Measurements from ENCODE around the gene MBD3L3. TPM values are rescaled to one million over a fixed set of nuclear protein-coding genes. Genes with fewer than 3 reads are reported as not detected.
"Not testable (repeated sequence)": the region's sequence is repeated elsewhere in the genome, so short reads cannot be mapped to it uniquely, and the experiment has no call there.

MBD3L3 gene
- total RNA-seq (ENCODE audit: low replicate concordance): not detected in 2 replicates

- DNase-seq (ENCODE audit: low read depth); H3K4me3 ChIP-seq (ENCODE audit: low read depth, low read length): not testable (repeated sequence)
These were observed at the start of gene MBD3L3 for GRCh38 chr19:7058576-7058975. Gene MBD3L3, minus strand, starts transcription at chr19:7058676. Its CDS starts 71 bp downstream, at chr19:7058605.

- DNase-seq (ENCODE audit: low read depth): no peak
- H3K4me3 ChIP-seq (ENCODE audit: low read depth, low read length): no peak overlapping the region
- no peak for TF ChIP-seq CTCF (IDR thresholded peaks at IDR 0.05; ENCODE audit: insufficient read depth, low read length)
These were observed 48.5 kb upstream of the MBD3L3 start for GRCh38 chr19:7106711-7107657.

- H3K4me3 ChIP-seq (ENCODE audit: low read depth, low read length): no peak overlapping the region
- no peak for DNase-seq (ENCODE audit: low read depth)
- TF ChIP-seq CTCF (IDR thresholded peaks at IDR 0.05; ENCODE audit: insufficient read depth, low read length): no peak
These were observed 46.4 kb upstream of the MBD3L3 start for GRCh38 chr19:7104747-7105447.

- no peak for TF ChIP-seq CTCF (IDR thresholded peaks at IDR 0.05; ENCODE audit: insufficient read depth, low read length)
- no peak overlapping the region for H3K4me3 ChIP-seq (ENCODE audit: low read depth, low read length)
- DNase-seq (ENCODE audit: low read depth): no peak
These were observed 43.2 kb upstream of the MBD3L3 start for GRCh38 chr19:7101498-7102253.

GRCh38 chr19:7099597-7099921 is 41.1 kb upstream of the MBD3L3 start:
- DNase-seq (ENCODE audit: low read depth): no peak
- TF ChIP-seq CTCF (IDR thresholded peaks at IDR 0.05; ENCODE audit: insufficient read depth, low read length): no peak
- peak overlapping the region; percentile 81 for H3K4me3 ChIP-seq (ENCODE audit: low read depth, low read length)

- peak; percentile 92 for DNase-seq (ENCODE audit: low read depth)
- peak overlapping the region; percentile 81 for H3K4me3 ChIP-seq (ENCODE audit: low read depth, low read length)
- no peak for TF ChIP-seq CTCF (IDR thresholded peaks at IDR 0.05; ENCODE audit: insufficient read depth, low read length)
These were observed 40.5 kb upstream of the MBD3L3 start for GRCh38 chr19:7098701-7099596.
